AG09309 (cell line): ENCODE data around the gene ENTPD2.

Experiments used
- DNase-seq: peaks from one replicate; pipeline ENCODE4 v3.0.0-alpha.2; 2010; ENCODE audit warnings: low read depth
- H3K4me3 ChIP-seq: 2 replicates; pipeline ENCODE4 v1.5.1; 2011; ENCODE audit warnings: mild to moderate bottlenecking, low read depth, low read length, moderate library complexity; ENCODE audit not compliant: control insufficient read depth
- TF ChIP-seq, protein P1 (sequence below): IDR thresholded peaks from 2 replicates; pipeline ENCODE4 v1.5.1; 2011; ENCODE audit warnings: mild to moderate bottlenecking, low read depth, low read length, inconsistent platforms; ENCODE audit not compliant: insufficient read depth, control insufficient read depth; ENCODE audit errors: missing control alignments

Gene ENTPD2

DNA sequence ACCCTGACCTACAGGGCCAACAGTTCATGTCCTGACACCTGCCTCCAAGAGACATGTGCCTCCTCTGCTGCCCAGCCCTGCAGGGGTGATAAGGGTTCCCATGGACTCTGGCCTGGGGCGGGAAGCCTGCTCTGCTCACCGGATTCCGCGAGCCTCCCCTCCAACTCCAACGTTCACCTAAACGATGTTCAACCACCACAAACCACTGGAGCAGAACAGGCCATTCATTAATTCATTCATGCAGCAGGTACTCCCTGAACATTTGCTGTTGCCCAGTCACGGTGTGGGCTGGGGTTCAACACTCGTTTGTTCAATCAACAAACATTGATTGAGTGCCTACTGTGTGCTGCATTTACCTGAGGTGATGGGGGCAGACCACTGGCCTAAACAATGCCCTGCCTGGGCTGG is 20.1 kb upstream of the ENTPD2 start:
- no peak for DNase-seq
- TF ChIP-seq, protein P1, sequence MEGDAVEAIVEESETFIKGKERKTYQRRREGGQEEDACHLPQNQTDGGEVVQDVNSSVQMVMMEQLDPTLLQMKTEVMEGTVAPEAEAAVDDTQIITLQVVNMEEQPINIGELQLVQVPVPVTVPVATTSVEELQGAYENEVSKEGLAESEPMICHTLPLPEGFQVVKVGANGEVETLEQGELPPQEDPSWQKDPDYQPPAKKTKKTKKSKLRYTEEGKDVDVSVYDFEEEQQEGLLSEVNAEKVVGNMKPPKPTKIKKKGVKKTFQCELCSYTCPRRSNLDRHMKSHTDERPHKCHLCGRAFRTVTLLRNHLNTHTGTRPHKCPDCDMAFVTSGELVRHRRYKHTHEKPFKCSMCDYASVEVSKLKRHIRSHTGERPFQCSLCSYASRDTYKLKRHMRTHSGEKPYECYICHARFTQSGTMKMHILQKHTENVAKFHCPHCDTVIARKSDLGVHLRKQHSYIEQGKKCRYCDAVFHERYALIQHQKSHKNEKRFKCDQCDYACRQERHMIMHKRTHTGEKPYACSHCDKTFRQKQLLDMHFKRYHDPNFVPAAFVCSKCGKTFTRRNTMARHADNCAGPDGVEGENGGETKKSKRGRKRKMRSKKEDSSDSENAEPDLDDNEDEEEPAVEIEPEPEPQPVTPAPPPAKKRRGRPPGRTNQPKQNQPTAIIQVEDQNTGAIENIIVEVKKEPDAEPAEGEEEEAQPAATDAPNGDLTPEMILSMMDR = no peak
- H3K4me3 ChIP-seq = no peak overlapping the region

DNA sequence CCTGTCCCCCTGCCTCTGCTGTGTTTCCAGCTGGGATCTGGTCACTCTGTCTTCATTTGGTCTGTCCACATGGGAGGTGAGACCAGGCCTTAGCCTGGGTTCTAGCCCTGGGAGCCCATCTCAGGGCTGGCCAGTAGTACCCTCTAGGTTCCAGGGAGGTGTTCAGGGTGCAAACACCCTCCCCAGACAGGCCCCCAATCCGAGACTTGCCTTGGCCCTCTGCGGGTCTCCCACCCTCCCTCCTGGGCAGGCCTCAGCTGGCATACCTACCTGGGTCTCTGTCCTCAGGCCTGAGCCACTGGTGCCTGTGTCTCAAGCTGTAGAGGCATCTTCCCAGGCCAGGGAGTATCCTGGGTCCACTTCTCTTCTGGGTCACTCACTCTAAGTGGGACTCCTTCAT is 17.4 kb upstream of the ENTPD2 start:
- TF ChIP-seq, protein P1 = no peak
- DNase-seq = no peak
- no peak overlapping the region for H3K4me3 ChIP-seq

- DNase-seq = no peak
- TF ChIP-seq, protein P1 = peak; percentile 8
- peak overlapping the region; percentile 52 for H3K4me3 ChIP-seq
Measured at GRCh38 chr9:137070906-137071275, 17.0 kb upstream of the ENTPD2 start.

DNA sequence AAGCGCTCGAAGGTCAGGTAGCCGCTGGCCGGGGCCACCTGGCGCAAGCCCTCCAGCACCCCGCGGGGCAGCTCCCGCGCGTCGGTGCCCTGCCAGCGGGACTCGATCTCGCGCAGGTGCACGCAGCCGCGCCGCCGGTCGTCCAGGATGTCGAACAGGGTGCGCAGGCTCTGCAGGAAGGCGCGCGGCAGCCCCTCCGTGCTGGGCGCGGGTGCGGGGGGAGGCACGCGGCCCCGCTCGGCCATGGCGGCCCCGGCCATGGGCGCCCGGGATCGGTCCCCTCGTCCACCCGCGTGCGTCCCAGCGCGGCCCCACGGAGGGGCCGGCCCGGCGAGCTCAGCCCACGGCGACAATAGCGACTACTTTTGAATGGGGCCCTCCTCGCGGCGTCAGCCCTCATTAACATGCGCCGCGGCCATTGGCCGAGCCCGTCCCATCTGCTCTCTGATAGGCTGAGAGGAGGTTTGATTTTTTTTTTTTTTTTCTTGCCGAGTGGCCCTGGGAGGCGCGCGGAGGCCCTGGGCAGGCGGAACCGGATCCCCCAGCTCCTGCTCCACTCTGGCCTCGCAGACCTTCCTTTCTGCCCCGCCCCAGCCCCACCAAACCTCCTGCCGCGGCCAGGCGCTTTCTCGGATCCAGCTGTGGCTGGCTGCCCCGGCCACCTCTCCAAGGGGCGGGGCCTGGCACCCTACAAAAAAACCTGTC is 16.5 kb upstream of the ENTPD2 start, which contains the start of gene SAPCD2:
TSS of gene SAPCD2 (minus strand) at position 357 of the 705 bp plus-strand sequence. CDS start at position 260, 97 bp downstream.
- TF ChIP-seq, protein P1 = no peak
- H3K4me3 ChIP-seq = peak within 1 kb of the TSS; percentile 52
- DNase-seq = no peak

- TF ChIP-seq, protein P1 = no peak
- H3K4me3 ChIP-seq = peak overlapping the region; percentile 37
- no peak for DNase-seq
Measured at GRCh38 chr9:137069508-137070091, 15.7 kb upstream of the ENTPD2 start.

GRCh38 chr9:137068539-137069507 is 15.0 kb upstream of the ENTPD2 start:
- TF ChIP-seq, protein P1 = no peak
- DNase-seq = no peak
- H3K4me3 ChIP-seq = peak overlapping the region; percentile 37
